H7 (cell line): ENCODE results near the gene CIITA. TPM values are rescaled to one million over a fixed set of nuclear protein-coding genes. Genes with fewer than 3 reads are reported as not detected.

Experiments used
- DNase-seq: peaks from one replicate; pipeline ENCODE4 v3.0.0; 2012
- H3K27me3 ChIP-seq: 2 replicates; pipeline ENCODE4 v1.6.0; 2011; ENCODE audit warnings: mild to moderate bottlenecking, low read length; ENCODE audit not compliant: control insufficient read depth, insufficient read depth
- H3K36me3 ChIP-seq: replicated peaks from 2 replicates; pipeline ENCODE4 v1.5.1; 2011; ENCODE audit warnings: low read length; ENCODE audit not compliant: control insufficient read depth, insufficient read depth
- H3K4me3 ChIP-seq: 2 replicates; pipeline ENCODE4 v1.5.1; 2011; ENCODE audit warnings: low read depth, mild to moderate bottlenecking, control low read depth, low read length, moderate library complexity; ENCODE audit not compliant: insufficient read depth
- total RNA-seq: library from RNA; depleted of rRNA; stranded (reverse); fragments of >200 nt; shearing (Covaris generic); gene quantifications from 2 replicates; pipeline ENCODE4 v1.2.3, GENCODE V29; 2014

Gene CIITA
- total RNA-seq, 1 experiment from 2014 or later = not detected

DNA sequence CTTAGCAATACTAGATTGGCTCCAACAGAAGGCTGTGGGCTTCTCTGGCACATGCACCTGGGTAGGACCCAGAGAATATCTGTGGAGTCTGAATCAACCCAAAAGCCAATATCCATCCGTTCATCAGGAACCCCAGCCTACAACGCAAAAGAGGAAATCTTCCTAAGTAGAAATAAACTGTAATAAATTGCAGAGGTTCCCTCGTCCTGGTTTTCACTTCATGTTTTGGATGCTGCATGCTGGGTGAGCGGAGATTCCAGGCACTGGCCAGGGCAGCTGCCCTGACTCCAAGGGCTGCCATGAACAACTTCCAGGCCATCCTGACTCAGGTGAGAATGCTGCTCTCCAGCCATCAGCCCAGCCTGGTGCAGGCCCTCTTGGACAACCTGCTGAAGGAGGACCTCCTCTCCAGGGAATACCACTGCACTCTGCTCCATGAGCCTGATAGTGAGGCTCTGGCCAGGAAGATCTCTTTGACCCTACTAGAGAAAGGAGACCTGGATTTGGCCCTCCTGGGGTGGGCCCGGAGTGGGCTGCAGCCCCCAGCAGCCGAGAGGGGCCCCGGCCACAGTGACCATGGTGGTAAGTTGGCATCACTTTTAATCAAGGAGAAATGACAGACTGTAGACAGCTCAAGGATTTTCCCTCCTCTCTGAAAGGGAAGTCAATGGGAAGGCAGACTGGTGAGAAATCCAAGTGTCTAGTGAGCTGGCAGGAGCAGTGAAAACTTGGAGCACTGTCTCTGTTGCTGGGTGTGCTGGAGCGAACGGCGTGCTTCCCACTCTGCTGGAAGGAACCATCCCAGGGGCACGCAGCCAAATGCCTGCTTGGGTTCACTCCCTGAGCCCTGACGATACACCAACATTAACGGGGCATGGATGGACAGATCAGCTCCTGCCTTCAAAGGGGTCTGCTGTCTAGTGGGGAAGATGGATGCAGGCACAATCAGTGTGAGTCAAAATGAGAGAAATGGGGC lies 10.7 kb upstream of the CIITA start:
- Histone ChIP-seq H3K27me3 (no peaks in the 10 kb centered on the region; the same call in 1 of the 2 replicates), H3K36me3 (no peaks in the 10 kb centered on the region), H3K4me3 (no peak overlapping the region)
- DNase-seq = no peak

DNA sequence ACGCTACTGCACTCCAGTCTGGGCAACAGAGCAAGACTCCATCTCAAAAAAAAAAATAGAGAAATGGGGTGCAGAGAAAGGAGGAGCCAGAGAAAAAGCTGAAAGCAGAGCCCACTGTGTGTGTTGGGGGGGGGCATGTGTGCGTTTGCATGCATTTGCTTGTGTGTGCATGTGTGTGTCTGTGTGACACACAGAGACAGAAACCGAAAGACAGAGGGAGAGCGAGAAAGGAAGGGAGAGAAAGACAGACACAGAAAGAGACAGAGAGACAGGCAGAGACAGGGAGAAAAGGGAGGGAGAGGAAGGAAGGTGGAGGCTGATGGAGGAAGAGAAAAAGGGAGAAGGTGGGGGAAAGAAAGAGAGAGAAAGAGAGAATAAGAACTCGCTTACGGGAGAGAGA lies 9.8 kb upstream of the CIITA start:
- H3K36me3 ChIP-seq = no peaks in the 10 kb centered on the region

DNA sequence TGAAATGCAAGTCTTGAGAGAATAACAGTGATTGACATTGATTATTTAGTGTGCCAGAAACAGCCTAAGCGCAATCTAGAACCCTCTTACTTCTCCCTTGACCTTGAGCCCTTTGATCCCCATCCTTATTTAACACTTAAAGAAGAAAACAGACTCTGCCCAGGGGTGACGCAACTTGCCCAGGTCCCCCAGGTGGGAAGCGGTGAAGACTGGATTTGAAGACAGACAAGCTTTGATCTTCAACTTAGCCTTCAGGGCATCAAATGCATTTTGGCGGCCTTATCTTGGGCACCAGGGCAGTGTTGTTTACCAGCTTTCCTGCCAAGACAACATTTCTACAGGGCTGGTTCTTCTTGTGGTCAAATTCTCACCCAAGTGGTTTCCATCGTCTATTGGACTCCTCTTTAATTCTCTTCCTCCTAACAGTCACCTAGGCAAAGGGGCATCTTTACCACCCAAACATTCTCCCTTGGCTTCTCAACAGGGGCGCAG lies 8.9 kb upstream of the CIITA start:
- no peaks in the 10 kb centered on the region for H3K36me3 ChIP-seq
- H3K27me3 ChIP-seq = no peaks in the 10 kb centered on the region; the same call in 1 of the 2 replicates
- no peak for DNase-seq
- H3K4me3 ChIP-seq = no peak overlapping the region

More for the DNA sequence above, 9.8 kb upstream of the CIITA start:
- no peaks in the 10 kb centered on the region; the same call in 1 of the 2 replicates for H3K27me3 ChIP-seq
- no peak overlapping the region for H3K4me3 ChIP-seq
- DNase-seq = no peak

DNA sequence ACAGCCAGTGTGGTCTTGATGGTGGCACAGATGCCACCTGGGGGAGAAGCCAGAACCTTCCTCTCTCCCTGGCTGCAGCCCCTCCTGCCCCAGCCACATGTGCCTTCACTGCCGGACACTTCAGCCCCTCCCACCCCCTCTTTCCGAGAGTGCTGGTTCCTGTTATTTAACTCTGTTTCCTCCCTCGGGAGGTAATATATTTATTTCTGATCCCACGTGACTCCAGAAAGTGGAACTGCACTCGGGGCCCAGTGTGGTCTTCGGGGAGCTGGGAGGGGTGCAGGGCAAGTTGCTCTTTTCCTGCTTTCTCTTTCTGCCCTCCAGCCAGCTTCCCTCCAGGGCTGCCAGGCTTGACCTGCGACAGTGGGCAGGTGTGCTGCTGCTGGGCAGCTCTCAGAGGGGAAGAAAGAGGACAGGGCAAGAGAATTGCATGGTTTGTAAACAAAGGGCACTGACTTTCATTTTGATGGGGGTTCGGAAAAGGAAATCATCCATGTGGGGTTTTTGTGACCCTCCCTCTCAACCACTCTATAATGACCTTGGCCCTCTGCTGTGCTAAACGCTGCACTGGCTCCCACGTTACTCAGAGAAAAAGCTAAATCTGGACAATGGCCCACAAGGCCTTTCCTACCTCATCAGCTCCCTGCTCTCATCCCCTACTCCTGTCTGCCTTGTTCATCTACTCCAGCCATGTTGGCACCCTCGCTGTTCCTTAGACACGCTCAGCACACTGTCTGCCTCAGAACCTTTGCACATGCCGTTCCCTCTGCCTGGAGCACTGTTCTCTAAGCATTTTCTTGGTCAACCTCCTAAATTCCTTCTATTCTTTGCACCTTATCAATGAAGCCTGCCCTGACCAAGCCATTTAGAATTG lies 8.2 kb upstream of the CIITA start:
- no peak for DNase-seq
- no peak overlapping the region for H3K4me3 ChIP-seq

DNA sequence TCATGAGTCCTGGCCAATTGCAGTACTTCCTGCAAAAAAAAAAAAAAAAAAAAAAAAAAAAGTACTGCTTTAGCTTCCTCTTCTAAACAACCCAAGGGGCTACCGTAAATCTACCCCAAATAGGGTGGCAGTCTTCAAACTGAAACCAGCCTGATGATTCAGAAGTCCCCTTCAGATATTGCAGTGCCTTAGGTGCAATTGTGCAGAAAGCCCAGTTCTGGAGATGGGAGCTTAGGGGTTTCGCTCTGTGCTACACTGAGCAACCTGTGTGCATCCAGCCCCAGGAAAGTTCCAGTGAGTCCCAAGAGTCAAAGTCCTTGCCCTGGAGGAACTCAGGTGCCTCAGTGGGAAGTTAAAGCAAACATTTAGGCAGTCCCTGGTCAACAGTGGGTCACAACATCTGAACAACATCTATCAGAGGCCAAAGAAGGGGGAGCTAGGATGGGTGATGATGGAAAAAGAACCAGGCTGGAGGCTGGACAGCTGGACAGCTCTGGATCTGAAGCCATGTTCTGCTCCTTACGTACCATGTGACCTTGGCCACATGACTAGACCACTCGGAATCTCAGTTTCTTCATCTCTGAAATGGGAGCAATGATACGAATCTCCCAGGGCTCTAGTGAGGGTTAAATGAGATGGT lies 6.7 kb upstream of the CIITA start:
- H3K4me3 ChIP-seq = no peak overlapping the region
- no peak for DNase-seq
- no peaks in the 10 kb centered on the region for H3K36me3 ChIP-seq
- H3K27me3 ChIP-seq = no peaks in the 10 kb centered on the region; the same call in 1 of the 2 replicates

More for the DNA sequence above, 8.2 kb upstream of the CIITA start:
- Histone ChIP-seq H3K27me3 (no peaks in the 10 kb centered on the region; the same call in 1 of the 2 replicates), H3K36me3 (no peaks in the 10 kb centered on the region)

DNA sequence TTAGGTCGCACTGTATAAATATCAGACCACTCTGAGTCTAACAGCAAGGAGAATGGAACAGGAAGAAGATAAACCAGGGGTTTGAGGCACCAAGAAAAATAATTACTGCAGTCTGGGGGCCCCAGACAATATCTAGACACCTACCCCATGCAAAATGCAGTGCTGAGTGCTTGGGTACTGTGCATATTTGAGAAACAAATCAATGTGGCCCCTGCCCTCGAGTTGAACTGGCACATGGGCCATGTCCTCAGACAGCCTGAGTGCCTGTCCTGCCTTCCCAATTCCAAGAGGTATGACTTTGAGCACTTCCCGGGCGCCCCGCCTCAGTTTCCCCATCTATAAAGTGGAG lies 6.2 kb upstream of the CIITA start:
- no peaks in the 10 kb centered on the region; the same call in 1 of the 2 replicates for H3K27me3 ChIP-seq
- H3K36me3 ChIP-seq = no peaks in the 10 kb centered on the region
- H3K4me3 ChIP-seq = no peak overlapping the region
- no peak for DNase-seq

DNA sequence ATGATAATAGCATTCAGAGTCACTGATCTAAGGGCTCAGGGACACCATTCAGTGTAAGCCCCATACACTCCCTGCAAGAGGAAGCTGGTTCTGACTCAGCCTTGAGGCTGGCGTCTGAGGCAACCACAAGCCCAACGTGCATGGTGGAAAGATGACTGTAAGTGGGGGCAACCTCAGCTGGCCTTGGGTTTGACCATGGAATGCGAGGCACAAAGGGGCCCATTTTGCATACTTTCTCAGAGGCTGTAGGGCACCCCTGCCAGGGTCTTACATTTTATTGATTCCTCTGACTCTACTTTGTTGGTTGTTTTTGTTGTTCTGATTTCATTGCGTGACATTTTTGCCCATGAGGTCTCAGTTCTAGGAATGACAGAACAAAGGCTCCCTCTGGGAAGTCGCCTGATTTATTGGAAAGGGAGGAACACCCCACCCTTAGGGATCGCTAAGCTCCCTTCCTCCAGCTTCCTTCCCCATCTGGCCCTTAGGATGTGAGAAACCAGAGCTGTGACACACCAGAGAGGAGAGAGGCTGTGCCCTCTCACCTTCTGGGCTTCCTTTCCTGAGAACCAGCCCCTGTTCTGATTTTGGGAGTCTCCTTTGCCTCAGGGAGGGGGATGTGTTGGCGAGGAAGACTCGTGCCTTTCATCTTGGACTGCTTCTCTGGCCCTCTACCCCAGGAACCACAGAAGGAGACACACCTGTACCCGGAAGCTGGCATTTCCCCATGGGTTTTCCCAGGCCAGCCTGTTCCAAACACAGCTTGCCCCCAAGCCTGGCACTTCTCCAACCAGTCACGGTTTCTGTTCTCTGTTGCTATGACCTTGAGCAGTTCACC lies 5.6 kb upstream of the CIITA start:
- no peak for DNase-seq
- H3K4me3 ChIP-seq = no peak overlapping the region
- no peaks in the 10 kb centered on the region; the same call in 1 of the 2 replicates for H3K27me3 ChIP-seq

DNA sequence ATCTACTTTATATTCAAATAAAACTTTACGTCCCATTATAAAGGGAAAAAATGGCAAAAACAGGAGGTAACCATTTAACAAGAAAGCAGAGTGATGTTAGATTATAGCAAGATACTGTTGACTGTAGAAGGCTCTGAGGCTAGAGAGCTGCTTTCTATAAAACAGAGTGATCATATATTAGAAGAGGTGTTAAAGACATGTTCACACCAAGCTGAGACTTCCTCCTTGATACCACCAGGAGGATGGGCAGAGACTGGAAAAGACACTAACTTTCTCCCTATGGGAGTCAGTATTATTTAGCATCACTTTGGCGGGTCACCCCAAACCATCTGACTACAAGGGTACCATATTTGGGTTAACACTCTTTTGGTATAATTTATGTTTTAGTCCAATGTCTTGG lies 687 bp upstream of the CIITA start:
- peaks cover 15% of the 10 kb centered on the region; the same call in 1 of the 2 replicates for H3K27me3 ChIP-seq

More for the DNA sequence above, 5.6 kb upstream of the CIITA start:
- no peaks in the 10 kb centered on the region for H3K36me3 ChIP-seq

DNA sequence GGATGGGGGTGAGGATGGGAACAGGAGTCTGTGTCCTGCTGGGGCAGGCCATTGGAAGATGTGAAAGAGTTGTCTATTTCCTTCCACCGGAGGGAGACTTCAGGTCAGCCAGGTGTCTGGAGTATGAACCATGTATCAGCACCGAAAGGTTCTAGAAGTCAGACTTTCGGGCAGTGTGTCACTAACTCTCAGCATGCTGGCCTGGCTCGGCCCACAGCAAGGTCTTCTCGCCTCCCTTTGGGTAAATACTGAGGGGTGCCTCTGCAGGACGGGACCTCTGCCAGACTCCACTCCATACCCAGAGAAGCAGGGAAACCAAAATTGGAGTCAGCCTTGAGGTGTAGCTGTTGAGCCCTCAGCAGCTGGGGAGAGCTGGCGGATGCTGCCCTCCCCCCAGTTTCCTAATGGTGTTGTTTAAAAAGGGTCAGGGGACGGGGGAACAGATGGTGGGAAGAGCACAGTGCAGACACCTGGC lies 507 bp downstream of the CIITA start:
- Histone ChIP-seq H3K36me3 (no peaks in the 10 kb centered on the region), H3K4me3 (no peak overlapping the region), H3K27me3 (peaks cover 15% of the 10 kb centered on the region; the same call in 1 of the 2 replicates)
- DNase-seq = peak; percentile 65

More for the DNA sequence above, 687 bp upstream of the CIITA start:
- DNase-seq = no peak
- Histone ChIP-seq H3K36me3 (no peaks in the 10 kb centered on the region), H3K4me3 (no peak overlapping the region)

DNA sequence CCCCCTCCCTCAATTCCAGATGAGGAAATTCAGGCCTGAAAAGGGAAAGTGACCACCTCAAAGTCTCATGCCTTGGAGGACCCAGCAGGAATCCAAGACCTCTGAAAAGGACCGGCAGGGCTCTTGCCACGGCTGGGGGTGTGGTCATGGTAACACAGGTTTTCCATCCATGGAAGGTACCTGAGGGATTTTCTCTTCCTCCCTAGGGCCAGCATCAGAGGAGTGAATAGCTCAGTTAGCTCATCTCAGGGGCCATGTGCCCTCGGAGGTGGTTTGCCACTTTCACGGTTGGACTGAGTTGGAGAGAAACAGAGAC lies 1.3 kb downstream of the CIITA start:
- peak; percentile 62 for DNase-seq
- Histone ChIP-seq H3K36me3 (no peaks in the 10 kb centered on the region), H3K27me3 (peaks cover 15% of the 10 kb centered on the region; the same call in 1 of the 2 replicates), H3K4me3 (no peak overlapping the region)

DNA sequence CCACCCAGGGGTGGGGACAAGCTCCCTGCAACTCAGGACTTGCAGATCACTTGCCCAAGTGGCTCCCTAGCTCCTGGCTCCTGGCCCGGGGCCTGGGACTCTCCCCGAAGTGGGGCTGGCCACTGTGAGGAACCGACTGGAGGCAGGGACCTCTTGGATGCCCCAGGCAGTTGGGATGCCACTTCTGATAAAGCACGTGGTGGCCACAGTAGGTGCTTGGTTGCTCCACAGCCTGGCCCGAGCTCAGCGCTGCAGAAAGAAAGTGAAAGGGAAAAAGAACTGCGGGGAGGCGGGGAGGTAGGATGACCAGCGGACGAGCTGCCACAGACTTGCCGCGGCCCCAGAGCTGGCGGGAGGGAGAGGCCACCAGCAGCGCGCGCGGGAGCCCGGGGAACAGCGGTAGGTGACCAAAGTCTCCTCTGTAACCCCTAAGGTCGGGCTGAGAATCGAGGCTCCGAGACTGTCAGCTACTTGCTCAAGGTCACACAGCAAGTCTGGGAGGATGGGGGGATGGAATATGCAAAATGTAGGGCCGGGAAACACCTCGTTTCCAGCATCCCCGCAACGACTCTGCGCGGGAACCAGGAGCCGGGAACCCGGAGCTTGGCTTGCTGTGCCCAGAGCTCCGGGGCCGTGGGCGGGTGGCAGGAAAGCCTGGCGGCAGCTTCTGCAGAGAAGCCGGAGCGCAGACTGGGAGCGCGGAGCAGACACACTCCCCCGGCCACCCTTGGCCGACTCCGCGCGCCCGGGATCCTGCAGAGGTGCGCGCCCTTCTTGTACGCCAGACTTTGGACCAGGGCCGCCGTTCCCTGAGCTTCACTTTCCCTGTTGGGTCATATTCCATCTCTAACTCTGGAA lies 1.9 kb downstream of the CIITA start:
- no peaks in the 10 kb centered on the region for H3K36me3 ChIP-seq
- peak; percentile 83 for DNase-seq
- H3K4me3 ChIP-seq = peak overlapping the region; percentile 29; the same call in 1 of the 2 replicates
- peaks cover 15% of the 10 kb centered on the region; the same call in 1 of the 2 replicates for H3K27me3 ChIP-seq

DNA sequence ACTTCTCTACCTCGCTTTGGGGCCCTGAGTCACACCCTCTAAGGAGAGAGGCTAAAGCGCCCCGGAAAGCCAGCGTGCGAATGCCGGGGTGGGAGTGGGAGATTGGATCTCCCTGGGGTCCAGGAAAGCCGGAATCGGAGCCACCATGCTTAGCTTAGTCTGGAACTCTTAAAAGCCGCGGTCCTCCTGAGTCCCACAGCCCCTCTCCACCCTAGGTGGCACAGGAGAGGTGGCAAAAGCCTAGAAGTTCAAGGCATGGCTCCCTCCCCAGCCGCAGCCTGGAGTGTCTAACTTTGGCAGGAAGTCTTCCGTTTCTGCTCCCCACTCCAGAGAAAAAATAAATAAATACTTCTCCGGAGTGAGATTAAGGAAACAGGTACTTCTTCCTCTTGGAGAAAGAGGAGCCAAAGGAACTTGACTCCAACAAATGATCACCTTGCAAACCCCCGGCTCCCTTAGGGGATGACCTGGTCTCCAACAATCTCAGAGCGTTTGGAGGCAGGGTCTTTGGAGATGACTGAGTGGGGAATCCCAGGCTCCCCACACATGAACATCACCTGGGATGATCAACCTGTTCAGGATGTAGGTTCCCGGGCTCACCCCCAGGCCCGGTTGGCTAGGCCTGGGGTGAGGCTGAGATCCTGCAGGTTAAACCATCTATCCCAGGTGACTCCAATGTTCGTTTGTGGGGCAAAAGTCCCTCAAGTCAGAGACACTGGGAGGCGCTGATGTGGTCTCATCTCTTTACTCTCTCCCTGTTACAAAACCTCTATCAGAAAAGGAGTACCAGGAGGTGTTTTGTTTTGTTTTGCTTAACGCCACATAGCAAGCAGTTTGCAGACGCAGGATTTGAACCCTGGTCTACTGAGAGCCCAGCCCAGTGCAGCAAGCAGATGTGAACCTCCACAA lies 2.9 kb downstream of the CIITA start:
- H3K27me3 ChIP-seq = peaks cover 15% of the 10 kb centered on the region; the same call in 1 of the 2 replicates
- DNase-seq = peak; percentile 36
- no peaks in the 10 kb centered on the region for H3K36me3 ChIP-seq
- H3K4me3 ChIP-seq = no peak overlapping the region
